Heart right ventricle (tissue), 16 donors: ENCODE results near the gene KDELR3. TPM values are rescaled to one million over a fixed set of nuclear protein-coding genes. Genes with fewer than 3 reads are reported as not detected.
A peak's percentile ranks its signal among the peaks of the same experiment; 100 is the strongest.

Source experiments
- ATAC-seq, 8 donors: fragments of 200-7000 bp; cut with Tn5 transposase; one replicate each; pipeline ENCODE4 v1.9.1; 2020; ENCODE audit warnings: mild to moderate bottlenecking in 8 of 8, moderate library complexity in 8 of 8, moderate number of reproducible peaks in 1 of 8
- DNase-seq, 2 donors: peaks; one replicate each; pipeline ENCODE4 v3.0.0-alpha.2; 2020
- H3K27ac ChIP-seq, 10 donors: fragments of 200-600 bp; sonication (generic) in 2 of 10; one replicate each; pipeline versions ENCODE4 v1.5.0 to v1.8.0; 2020 to 2022; ENCODE audit warnings: mild to moderate bottlenecking in 3 of 10
- H3K27me3 ChIP-seq, 7 donors: fragments of 200-600 bp; one replicate each; pipeline ENCODE4 v1.8.0; 2021 to 2022; ENCODE audit warnings: mild to moderate bottlenecking in 2 of 7
- H3K36me3 ChIP-seq, 9 donors: fragments of 200-600 bp; sonication (generic) in 1 of 9; one replicate each; pipeline versions ENCODE4 v1.5.0 to v1.8.0; 2020 to 2022; ENCODE audit warnings: mild to moderate bottlenecking in 2 of 9
- H3K4me1 ChIP-seq, 9 donors: fragments of 200-600 bp; sonication (generic) in 1 of 9; one replicate each; pipeline versions ENCODE4 v1.5.0 to v1.8.0; 2020 to 2022; ENCODE audit warnings: mild to moderate bottlenecking in 4 of 9
- H3K4me3 ChIP-seq, 10 donors: fragments of 200-600 bp; sonication (generic) in 2 of 10; one replicate each; pipeline versions ENCODE4 v1.5.0 to v1.8.0; 2020 to 2022; ENCODE audit warnings: mild to moderate bottlenecking in 7 of 10, moderate library complexity in 2 of 10
- H3K9me3 ChIP-seq, 11 donors: fragments of 200-600 bp in 10 of 11; sonication (generic) in 2 of 11; one replicate each; pipeline versions ENCODE4 v1.5.0 to v1.8.0; 2013 to 2022; ENCODE audit warnings: mild to moderate bottlenecking in 2 of 11, control low read depth in 1 of 11, moderate library complexity in 1 of 11
- CTCF ChIP-seq, 9 donors: fragments of 200-600 bp; sonication (generic) in 2 of 9; IDR thresholded peaks; one replicate each; pipeline versions ENCODE4 v1.5.0 to v1.8.0; 2021 to 2022; ENCODE audit warnings: antibody characterized with exemption in 9 of 9, mild to moderate bottlenecking in 5 of 9, moderate library complexity in 1 of 9
- WGBS, 2 donors: extraction: QIAGEN DNeasy Blood & Tissue Kit; methylation state at CpG; one replicate each; pipeline ENCODE4 v1.1.7; 2013; ENCODE audit warnings: inconsistent platforms in 1 of 2; 5-methylcytosine and 5-hydroxymethylcytosine counted together
- intact Hi-C, 10 donors: fragments of 100-400 bp; cut with DNase I; formaldehyde crosslinking; loops; one replicate each; pipeline versions ENCODE4 v1.11.1 to v1.14.2; 2022
- polyA plus RNA-seq, 2 donors: library from polyadenylated mRNA; stranded (reverse); fragments of 200-250 nt; gene quantifications; one replicate each; pipeline ENCODE4 v1.2.3, GENCODE V29; 2013
- total RNA-seq, 10 donors: library from RNA; stranded (reverse); fragmentation: NEBNext Ultra II Directional in 3 of 10; extraction: Animal tissue kit (Norgen Biotek cat#: 25700) in 3 of 10; gene quantifications; one replicate each; pipeline versions ENCODE4 v1.2.1 to v1.2.4, GENCODE V29; 2021 to 2023
- donor health status: Arrhythmogenic right ventricular cardiomyopathy.
- donor health status: ischemic (EF 13 %, LVEDD 7.1; RV severe dilation, severe dysfunction).
- donor health status: healthy with polysubstance abuse.
- donor health status: DM: no; HTN: yes; CAD: no.
- donor health status: DM: no; HTN: no; CAD: no.
- donor health status: ischemic (EF 25% LVEDD 6.9; RV normal size, moderate dysfunction).
- donor health status: ischemic (EF 25% LVEDD 5.7; RV mildly dilated, moderate dysfunction).
- donor health status: healthy.
- donor health status: DM: yes; HTN: yes; CAD: no.
- donor health status: Ischemic cardiomyopathy.
- donor health status: ischemic (EF 35%, LVEDD 5.7; RV mildly dilated, moderate dysfunction).
- donor health status: nonischemic (EF 11% LVEDD 7.7; RV severe dilation, severe dysfunction).
- donor health status: DM: yes; HTN: yes; CAD: no.
- donor health status: PGD.
- donor health status: ischemic (EF 29% LVEDD 5.4; RV normal size, mild dysfunction).
- donor health status: nonischemic (EF 23%, LVEDD 6.1; RV moderate dilation, normal function).

KDELR3 gene
- total and polyA plus RNA-seq, 12 donors, result 3.4 to 12.9 (median 9.0) TPM

- ATAC-seq, result no peak
- intact Hi-C loops, result no loop called here
- Histone ChIP-seq H3K27ac (peak overlapping the region in 3 of 10 donors; percentile 67 to 80 (median 70)), H3K4me1 (peaks cover 0 to 46% (median 9%) of the 10 kb centered on the region in 9 donors), H3K9me3 (no peaks in the 10 kb centered on the region), H3K36me3 (no peaks in the 10 kb centered on the region), H3K27me3 (peaks cover 0 to 9% (median 0%) of the 10 kb centered on the region in 7 donors), H3K4me3 (no peak overlapping the region)
- WGBS, 2 donors, result 72 to 81% methylated on average over 4 of the region's 4 CpGs
- peak in 2 of 9 donors; percentile 8 to 10 for TF ChIP-seq CTCF (IDR thresholded peaks at IDR 0.05)
- no peak for DNase-seq
Measured at GRCh38 chr22:38435010-38435409, 32.9 kb upstream of the KDELR3 start.

GRCh38 chr22:38435965-38436364 lies 31.9 kb upstream of the KDELR3 start:
- intact Hi-C loops, result no loop called here
- no peak for TF ChIP-seq CTCF (IDR thresholded peaks at IDR 0.05)
- Histone ChIP-seq H3K36me3 (no peaks in the 10 kb centered on the region), H3K4me3 (no peak overlapping the region), H3K27me3 (peaks cover 0 to 10% (median 0%) of the 10 kb centered on the region in 7 donors), H3K4me1 (peaks cover 0 to 44% (median 9%) of the 10 kb centered on the region in 9 donors), H3K9me3 (no peaks in the 10 kb centered on the region), H3K27ac (peak overlapping the region in 6 of 10 donors; percentile 35 to 80 (median 68))
- 33 to 45% methylated on average over 4 of the region's 4 CpGs for WGBS, 2 donors
- DNase-seq (no peak), ATAC-seq (peak in 6 of 8 donors; percentile 19 to 55 (median 35))

- WGBS, 2 donors, result 92 to 93% methylated on average over 15 of the region's 15 CpGs
- DNase-seq (no peak), ATAC-seq (no peak)
- H3K4me3 ChIP-seq, result no peak overlapping the region
- H3K9me3 ChIP-seq, result no peaks in the 10 kb centered on the region
- no peaks in the 10 kb centered on the region for H3K36me3 ChIP-seq
- H3K4me1 ChIP-seq, result peaks cover 0 to 44% (median 9%) of the 10 kb centered on the region in 9 donors
- H3K27ac ChIP-seq, result peak overlapping the region in 5 of 10 donors; percentile 35 to 80 (median 69)
- no peak for TF ChIP-seq CTCF (IDR thresholded peaks at IDR 0.05)
- intact Hi-C loops, result no loop called here
- peaks cover 0 to 14% (median 0%) of the 10 kb centered on the region in 7 donors for H3K27me3 ChIP-seq
Measured at GRCh38 chr22:38436629-38437395, 31.1 kb upstream of the KDELR3 start.

- ATAC-seq, result no peak
- 89% methylated on average over 9 of the region's 9 CpGs for WGBS, 2 donors
- Histone ChIP-seq H3K4me1 (peaks cover 0 to 42% (median 9%) of the 10 kb centered on the region in 9 donors), H3K9me3 (no peaks in the 10 kb centered on the region), H3K27ac (peak overlapping the region in 3 of 10 donors; percentile 67 to 80 (median 70)), H3K36me3 (no peaks in the 10 kb centered on the region), H3K4me3 (no peak overlapping the region), H3K27me3 (peaks cover 0 to 14% (median 0%) of the 10 kb centered on the region in 7 donors)
- no peak for DNase-seq
- TF ChIP-seq CTCF (IDR thresholded peaks at IDR 0.05), result no peak
- intact Hi-C loops, result no loop called here
Measured at GRCh38 chr22:38437416-38437815, 30.5 kb upstream of the KDELR3 start.
